PC-9 (cell line): ENCODE results near the gene CHRDL2. TPM values are rescaled to one million over a fixed set of nuclear protein-coding genes. Genes with fewer than 3 reads are reported as not detected.

Experiments
- BruUV-seq: library from RNA; stranded (reverse); fragments of 400-500 nt; replicated peaks from 2 replicates; lab custom pipeline; 2021; lab: Mats Ljungman, UMichigan
- CTCF ChIA-PET: fragments of 300-600 bp; sonication (Branson Sonifier 250); formaldehyde crosslinking; loops from one replicate; lab custom pipeline; 2022; ENCODE audit warnings: antibody characterized with exemption; lab: Charles Lee
- POLR2A ChIA-PET: fragments of 300-600 bp; sonication (Branson Sonifier 250); formaldehyde crosslinking; loops from one replicate; lab custom pipeline; 2022; ENCODE audit warnings: antibody characterized with exemption; ENCODE audit not compliant: unreplicated experiment; lab: Charles Lee
- DNase-seq, 2 experiments: peaks; one replicate each; pipeline versions ENCODE4 v3.0.0 to v3.0.0-alpha.2; 2015 to 2022; ENCODE audit warnings: mixed read lengths in 1 of 2
- H2AFZ ChIP-seq: fragments of 200-600 bp; sonication (generic); 2 replicates; pipeline ENCODE4 v1.8.1; 2017; ENCODE audit warnings: antibody characterized with exemption
- H3F3A ChIP-seq: fragments of 200-600 bp; sonication (generic); 2 replicates; pipeline ENCODE4 v1.8.1; 2017; ENCODE audit warnings: antibody characterized with exemption, mild to moderate bottlenecking, low read depth; ENCODE audit not compliant: insufficient read depth
- H3K27ac ChIP-seq: fragments of 200-600 bp; sonication (generic); 2 replicates; pipeline ENCODE4 v1.6.1; 2016; ENCODE audit warnings: mixed run types
- H3K27me3 ChIP-seq: fragments of 200-600 bp; sonication (generic); 2 replicates; pipeline ENCODE4 v1.6.1; 2016; ENCODE audit warnings: low read depth, mixed run types; ENCODE audit not compliant: insufficient read depth
- H3K36me3 ChIP-seq: fragments of 200-600 bp; sonication (generic); 2 replicates; pipeline ENCODE4 v1.6.1; 2016; ENCODE audit warnings: low read depth, mixed run types
- H3K4me1 ChIP-seq: fragments of 200-600 bp; sonication (generic); replicated peaks from 2 replicates; pipeline ENCODE4 v1.6.1; 2016; ENCODE audit warnings: mixed run types; ENCODE audit not compliant: insufficient read depth
- H3K4me2 ChIP-seq: fragments of 200-600 bp; sonication (generic); 2 replicates; pipeline ENCODE4 v1.6.1; 2017; ENCODE audit warnings: mixed run types
- H3K4me3 ChIP-seq: fragments of 200-600 bp; sonication (generic); 2 replicates; pipeline ENCODE4 v1.6.1; 2016; ENCODE audit warnings: mixed run types
- H3K79me2 ChIP-seq: fragments of 200-600 bp; sonication (generic); 2 replicates; pipeline ENCODE4 v1.6.1; 2017; ENCODE audit warnings: low read depth, mixed run types
- H3K9me2 ChIP-seq: fragments of 200-600 bp; sonication (generic); 2 replicates; pipeline ENCODE4 v1.8.1; 2017; ENCODE audit warnings: mild to moderate bottlenecking; ENCODE audit not compliant: insufficient read depth
- H3K9me3 ChIP-seq: fragments of 200-600 bp; sonication (generic); 2 replicates; pipeline ENCODE4 v1.8.1; 2016; ENCODE audit warnings: low read depth; ENCODE audit not compliant: insufficient read depth
- H4K20me1 ChIP-seq: fragments of 200-600 bp; sonication (generic); 2 replicates; pipeline ENCODE4 v1.8.1; 2017; ENCODE audit not compliant: insufficient read depth
- EZH2 ChIP-seq: fragments of 200-600 bp; sonication (generic); IDR thresholded peaks from 2 replicates; pipeline ENCODE4 v1.8.0; 2017; ENCODE audit warnings: antibody characterized with exemption, low read depth
- intact Hi-C: fragments of 100-400 bp; cut with micrococcal nuclease; formaldehyde crosslinking; loops from one replicate; pipeline ENCODE4 v1.10.0; 2022; ENCODE audit not compliant: unreplicated experiment
- total RNA-seq: library from RNA; stranded (reverse); gene quantifications from 2 replicates; pipeline ENCODE4 v1.2.3, GENCODE V29; 2021
- TF ChIP-seq, protein P1 (sequence below): fragments of 200-600 bp; sonication (generic); conservative IDR thresholded peaks from 2 replicates; pipeline ENCODE4 v1.6.1; 2017; ENCODE audit warnings: mixed run types, antibody characterized with exemption, mild to moderate bottlenecking, moderate library complexity

CHRDL2 gene
- total RNA-seq, 1 experiment from 2014 or later = not detected

DNA sequence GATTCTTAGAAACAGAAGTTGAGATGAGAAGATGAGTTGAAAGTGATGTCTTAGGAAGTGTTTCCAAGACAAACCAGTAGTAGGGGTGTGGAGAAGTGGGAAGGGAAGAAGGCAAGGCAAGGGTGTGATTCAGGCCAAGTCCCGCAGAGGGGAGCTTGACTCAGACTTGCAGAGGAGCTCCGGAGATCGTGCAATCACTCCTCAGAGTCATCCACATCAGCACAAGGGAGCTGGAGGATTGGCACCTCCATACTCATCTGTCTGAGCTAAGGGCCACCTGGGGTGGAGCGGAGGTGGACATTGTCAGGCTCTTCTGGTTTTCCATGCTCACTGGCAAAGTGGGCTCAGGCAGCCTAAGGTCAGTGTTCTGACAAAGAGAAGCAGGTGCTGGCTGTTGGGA is 44.4 kb downstream of the CHRDL2 start:
- Histone ChIP-seq H3K27ac (no peak overlapping the region), H3K9me3 (no peaks in the 10 kb centered on the region), H3K4me1 (0 out of 2 replicates have a peak, but pooled peaks cover 7% of the 10 kb centered on the region), H3K4me3 (no peak overlapping the region), H3F3A (peaks cover 6% of the 10 kb centered on the region; the same call in 1 of the 2 replicates), H3K36me3 (no peaks in the 10 kb centered on the region), H4K20me1 (no peaks in the 10 kb centered on the region), H2AFZ (no peak overlapping the region), H3K4me2 (no peak overlapping the region), H3K79me2 (no peaks in the 10 kb centered on the region), H3K27me3 (no peaks in the 10 kb centered on the region), H3K9me2 (no peaks in the 10 kb centered on the region)
- TF ChIP-seq EZH2 = no peak
- TF ChIP-seq, protein P1, sequence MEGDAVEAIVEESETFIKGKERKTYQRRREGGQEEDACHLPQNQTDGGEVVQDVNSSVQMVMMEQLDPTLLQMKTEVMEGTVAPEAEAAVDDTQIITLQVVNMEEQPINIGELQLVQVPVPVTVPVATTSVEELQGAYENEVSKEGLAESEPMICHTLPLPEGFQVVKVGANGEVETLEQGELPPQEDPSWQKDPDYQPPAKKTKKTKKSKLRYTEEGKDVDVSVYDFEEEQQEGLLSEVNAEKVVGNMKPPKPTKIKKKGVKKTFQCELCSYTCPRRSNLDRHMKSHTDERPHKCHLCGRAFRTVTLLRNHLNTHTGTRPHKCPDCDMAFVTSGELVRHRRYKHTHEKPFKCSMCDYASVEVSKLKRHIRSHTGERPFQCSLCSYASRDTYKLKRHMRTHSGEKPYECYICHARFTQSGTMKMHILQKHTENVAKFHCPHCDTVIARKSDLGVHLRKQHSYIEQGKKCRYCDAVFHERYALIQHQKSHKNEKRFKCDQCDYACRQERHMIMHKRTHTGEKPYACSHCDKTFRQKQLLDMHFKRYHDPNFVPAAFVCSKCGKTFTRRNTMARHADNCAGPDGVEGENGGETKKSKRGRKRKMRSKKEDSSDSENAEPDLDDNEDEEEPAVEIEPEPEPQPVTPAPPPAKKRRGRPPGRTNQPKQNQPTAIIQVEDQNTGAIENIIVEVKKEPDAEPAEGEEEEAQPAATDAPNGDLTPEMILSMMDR = no peak
- no TSS peak for BruUV-seq
- intact Hi-C loops = no loop called here
- POLR2A ChIA-PET = no interaction called here
- CTCF ChIA-PET = no interaction called here
- no peak for DNase-seq

GRCh38 chr11:74685905-74686304 is 45.3 kb downstream of the CHRDL2 start:
- Histone ChIP-seq H3F3A (peaks cover 6% of the 10 kb centered on the region; the same call in 1 of the 2 replicates), H3K27ac (no peak overlapping the region), H4K20me1 (no peaks in the 10 kb centered on the region), H3K4me3 (no peak overlapping the region), H3K36me3 (no peaks in the 10 kb centered on the region), H3K9me2 (no peaks in the 10 kb centered on the region), H3K4me1 (0 out of 2 replicates have a peak, but pooled peaks cover 7% of the 10 kb centered on the region), H2AFZ (no peak overlapping the region), H3K79me2 (no peaks in the 10 kb centered on the region), H3K27me3 (no peaks in the 10 kb centered on the region), H3K4me2 (no peak overlapping the region), H3K9me3 (no peaks in the 10 kb centered on the region)
- intact Hi-C loops = no loop called here
- TF ChIP-seq, protein P1 = no peak
- no peak for TF ChIP-seq EZH2
- ChIA-PET CTCF (no interaction called here), POLR2A (no interaction called here)
- no TSS peak for BruUV-seq
- DNase-seq = no peak

DNA sequence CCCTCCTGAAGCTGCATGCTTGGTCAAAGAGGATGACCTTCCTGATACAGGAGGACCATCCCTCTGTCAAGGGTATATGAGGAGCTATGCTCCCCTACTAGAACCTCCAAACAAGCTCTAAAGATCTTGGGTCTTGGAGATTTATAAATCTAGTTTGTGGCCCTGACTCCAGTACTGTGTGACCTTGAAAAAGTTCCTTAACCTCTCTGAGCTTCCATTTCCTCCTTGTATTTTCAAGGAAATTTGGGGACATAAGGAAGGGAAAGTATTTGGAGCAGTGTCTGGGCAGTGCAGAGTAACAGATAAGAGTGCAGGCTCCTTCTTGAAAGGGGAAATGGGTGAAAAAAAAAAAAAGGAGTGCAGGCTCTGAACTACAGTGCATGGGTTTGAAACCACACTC is 45.9 kb downstream of the CHRDL2 start:
- H3K4me3 ChIP-seq = no peak overlapping the region
- BruUV-seq = no TSS peak
- H3K27ac ChIP-seq = no peak overlapping the region
- no peaks in the 10 kb centered on the region for H4K20me1 ChIP-seq
- no peak for DNase-seq
- H2AFZ ChIP-seq = no peak overlapping the region
- POLR2A ChIA-PET = interaction anchor here (1.0 kb wide), 1 partner anchor 192 kb away, joined by 3 read pairs; no protein-coding TSS in a partner anchor
- TF ChIP-seq, protein P1 = no peak
- no peak for TF ChIP-seq EZH2
- no peak overlapping the region for H3K4me2 ChIP-seq
- H3K9me2 ChIP-seq = no peaks in the 10 kb centered on the region
- H3K36me3 ChIP-seq = no peaks in the 10 kb centered on the region
- peaks cover 6% of the 10 kb centered on the region; the same call in 1 of the 2 replicates for H3F3A ChIP-seq
- H3K79me2 ChIP-seq = no peaks in the 10 kb centered on the region
- intact Hi-C loops = no loop called here
- H3K9me3 ChIP-seq = no peaks in the 10 kb centered on the region
- H3K4me1 ChIP-seq = 0 out of 2 replicates have a peak, but pooled peaks cover 7% of the 10 kb centered on the region
- CTCF ChIA-PET = interaction anchor here (0.6 kb wide), 1 partner anchor 99 kb away, joined by 5 read pairs; no protein-coding TSS in a partner anchor
- no peaks in the 10 kb centered on the region for H3K27me3 ChIP-seq
